ENCODE results near the gene MLKL.

DNA sequence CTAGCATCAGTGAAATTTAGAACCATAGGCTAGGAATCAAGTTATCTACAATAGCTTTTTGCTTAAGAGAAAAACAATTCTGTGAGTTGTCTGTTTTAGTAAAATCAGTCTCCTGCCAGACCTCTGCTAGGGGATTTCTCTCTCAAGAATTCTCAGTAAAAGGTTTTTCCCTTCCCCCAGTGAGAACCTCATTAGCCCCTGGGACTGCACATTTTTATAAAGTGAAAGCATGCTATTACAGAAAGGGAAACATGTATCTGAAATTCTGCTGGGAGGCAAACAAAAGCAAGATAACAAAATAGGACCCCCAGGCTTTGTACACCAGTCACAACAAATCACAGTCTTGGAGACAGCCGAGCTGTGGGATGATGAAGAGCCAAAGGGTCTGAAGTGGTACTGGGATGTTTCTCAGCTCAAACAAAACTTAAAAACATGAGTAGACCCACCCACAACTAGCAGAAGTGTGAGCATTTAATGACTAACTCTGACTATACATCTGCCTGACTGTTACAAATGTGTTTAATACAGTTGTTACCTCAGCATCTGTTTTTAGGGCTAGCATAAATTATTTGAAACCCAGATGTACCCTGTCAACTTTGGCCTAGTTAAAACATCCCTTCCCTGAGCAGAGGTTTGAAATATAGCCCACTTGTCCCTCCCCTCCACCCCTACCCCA lies 73.8 kb downstream of the MLKL start:
- TF ChIP-seq, protein P1, sequence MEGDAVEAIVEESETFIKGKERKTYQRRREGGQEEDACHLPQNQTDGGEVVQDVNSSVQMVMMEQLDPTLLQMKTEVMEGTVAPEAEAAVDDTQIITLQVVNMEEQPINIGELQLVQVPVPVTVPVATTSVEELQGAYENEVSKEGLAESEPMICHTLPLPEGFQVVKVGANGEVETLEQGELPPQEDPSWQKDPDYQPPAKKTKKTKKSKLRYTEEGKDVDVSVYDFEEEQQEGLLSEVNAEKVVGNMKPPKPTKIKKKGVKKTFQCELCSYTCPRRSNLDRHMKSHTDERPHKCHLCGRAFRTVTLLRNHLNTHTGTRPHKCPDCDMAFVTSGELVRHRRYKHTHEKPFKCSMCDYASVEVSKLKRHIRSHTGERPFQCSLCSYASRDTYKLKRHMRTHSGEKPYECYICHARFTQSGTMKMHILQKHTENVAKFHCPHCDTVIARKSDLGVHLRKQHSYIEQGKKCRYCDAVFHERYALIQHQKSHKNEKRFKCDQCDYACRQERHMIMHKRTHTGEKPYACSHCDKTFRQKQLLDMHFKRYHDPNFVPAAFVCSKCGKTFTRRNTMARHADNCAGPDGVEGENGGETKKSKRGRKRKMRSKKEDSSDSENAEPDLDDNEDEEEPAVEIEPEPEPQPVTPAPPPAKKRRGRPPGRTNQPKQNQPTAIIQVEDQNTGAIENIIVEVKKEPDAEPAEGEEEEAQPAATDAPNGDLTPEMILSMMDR (IDR thresholded peaks at IDR 0.05): no peak
- TF ChIP-seq POLR2A (IDR thresholded peaks at IDR 0.05): no peak

All from lower leg skin (tissue), 3 donors.